Right ventricle myocardium superior (tissue), 1 donor: Measurements from ENCODE around the gene ETV7. TPM values are rescaled to one million over a fixed set of nuclear protein-coding genes. Genes with fewer than 3 reads are reported as not detected.
"Not testable (repeated sequence)": the region's sequence is repeated elsewhere in the genome, so short reads cannot be mapped to it uniquely, and the experiment has no call there.

Experiments
- ATAC-seq: fragments of 200-7000 bp; cut with Tn5 transposase; one replicate; pipeline ENCODE4 v1.9.1; 2020; ENCODE audit warnings: mild to moderate bottlenecking; ENCODE audit not compliant: poor library complexity
- DNase-seq: peaks from one replicate; pipeline ENCODE4 v3.0.0-alpha.2; 2020
- intact Hi-C: fragments of 100-400 bp; cut with DNase I; formaldehyde crosslinking; loops from one replicate; pipeline ENCODE4 v1.11.2; 2022
- total RNA-seq: library from RNA; stranded (reverse); fragmentation: NEBNext Ultra II Directional; extraction: Animal tissue kit (Norgen Biotek cat#: 25700); gene quantifications from one replicate; pipeline ENCODE4 v1.2.1, GENCODE V29; 2021
- donor health status: DM: no; HTN: yes; CAD: no; lungs with severe emphysema.

ETV7 gene
- total RNA-seq, 1 donor from 2014 or later: not detected

GRCh38 chr6:36368921-36369865 lies 18.3 kb downstream of the ETV7 start:
- intact Hi-C loops: no loop called here
- no peak for DNase-seq
- no peak for ATAC-seq

DNA sequence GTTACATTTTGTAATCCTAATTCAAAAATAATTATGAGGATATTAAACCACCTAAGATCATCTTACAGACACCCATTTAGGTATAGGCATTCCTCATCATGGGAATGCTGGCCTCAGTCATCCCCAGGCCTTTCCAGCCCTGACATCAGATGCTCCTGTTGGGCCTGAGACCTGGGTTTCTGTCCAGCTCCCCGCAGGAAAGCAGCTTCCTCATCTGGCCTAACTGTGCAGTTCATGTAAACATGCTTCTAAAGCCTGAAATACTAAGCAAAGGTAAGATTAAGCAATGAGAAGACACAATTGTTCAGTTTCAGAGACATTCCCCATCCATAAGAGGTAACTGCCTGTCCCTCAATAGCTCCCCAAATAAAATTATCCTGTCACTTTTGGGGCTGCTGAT lies 19.0 kb downstream of the ETV7 start:
- no peak for DNase-seq
- ATAC-seq: no peak
- intact Hi-C loops: no loop called here

DNA sequence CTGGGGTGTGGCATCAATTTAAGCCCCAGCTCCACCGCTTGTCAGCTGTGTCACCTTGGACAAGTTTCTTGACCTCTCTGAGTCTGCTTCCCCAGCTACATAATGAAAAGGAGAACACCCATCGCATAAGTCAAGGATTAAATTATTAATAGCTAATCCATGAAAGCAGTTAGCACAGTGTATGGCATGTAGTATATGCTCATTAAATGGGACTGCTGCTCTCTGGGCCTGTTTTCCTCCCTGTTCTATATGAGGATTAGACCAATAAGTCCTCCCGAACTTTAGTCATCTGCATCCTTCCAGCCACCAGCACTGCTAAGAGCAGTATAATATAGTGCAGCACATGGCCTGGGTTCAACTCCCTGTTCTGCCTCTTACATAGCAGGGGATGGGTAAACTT lies 19.7 kb downstream of the ETV7 start:
- intact Hi-C loops: no loop called here
- ATAC-seq: no peak
- no peak for DNase-seq

GRCh38 chr6:36364669-36365479 lies 22.6 kb downstream of the ETV7 start:
- ATAC-seq (no peak), DNase-seq (no peak)
- intact Hi-C loops: loop anchor here (5.0 kb wide), 1 partner anchor 63 kb away; no protein-coding TSS in a partner anchor

DNA sequence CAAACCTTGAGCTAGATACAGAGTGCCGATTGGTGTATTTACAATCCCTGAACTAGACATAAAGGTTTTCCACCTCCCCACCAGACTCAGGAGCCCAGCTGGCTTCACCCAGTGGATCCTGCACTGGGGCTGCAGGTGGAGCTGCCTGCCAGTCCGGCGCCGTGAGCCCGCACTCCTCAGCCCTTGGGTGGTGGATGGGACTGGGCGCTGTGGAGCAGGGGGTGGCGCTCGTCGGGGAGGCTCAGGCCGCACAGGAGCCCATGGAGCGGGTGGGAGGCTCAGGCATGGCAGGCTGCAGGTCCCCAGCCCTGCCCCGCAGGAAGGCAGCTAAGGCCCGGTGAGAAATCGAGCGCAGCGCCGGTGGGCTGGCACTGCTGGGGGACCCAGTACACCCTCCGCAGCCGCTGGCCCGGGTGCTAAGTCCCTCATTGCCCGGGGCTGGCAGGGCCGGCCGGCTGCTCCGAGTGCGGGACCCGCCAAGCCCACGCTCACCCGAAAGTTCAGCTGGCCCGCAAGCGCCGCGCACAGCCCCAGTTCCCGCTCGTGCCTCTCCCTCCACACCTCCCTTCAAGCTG lies 23.3 kb downstream of the ETV7 start:
- intact Hi-C loops: loop anchor here (5.0 kb wide), 1 partner anchor 62 kb away; no protein-coding TSS in a partner anchor
- not testable (repeated sequence) for ATAC-seq, DNase-seq

DNA sequence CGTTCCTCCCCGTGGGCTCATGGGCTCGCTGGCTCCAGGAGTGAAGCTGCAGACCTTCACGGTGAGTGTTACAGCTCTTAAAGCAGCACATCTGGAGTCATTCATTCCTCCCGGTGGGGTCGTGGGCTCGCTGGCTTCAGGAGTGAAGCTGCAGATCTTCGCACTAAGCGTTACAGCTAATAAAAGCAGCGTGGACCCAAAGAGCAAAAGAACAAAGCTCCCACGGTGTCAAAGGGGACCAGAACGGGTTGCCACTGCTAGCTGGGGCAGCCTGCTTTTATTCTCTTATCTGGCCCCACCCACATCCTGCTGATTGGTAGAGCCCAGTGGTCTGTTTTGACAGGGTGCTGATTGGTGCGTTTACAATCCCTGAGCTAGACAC lies 24.1 kb downstream of the ETV7 start:
- intact Hi-C loops: loop anchor here (5.0 kb wide), 1 partner anchor 61 kb away; no protein-coding TSS in a partner anchor
- not testable (repeated sequence) for DNase-seq, ATAC-seq

- DNase-seq (no peak), ATAC-seq (no peak)
- intact Hi-C loops: loop anchor here (5.0 kb wide), 1 partner anchor 60 kb away; no protein-coding TSS in a partner anchor
Observed at GRCh38 chr6:36362551-36363370, 24.7 kb downstream of the ETV7 start.

DNA sequence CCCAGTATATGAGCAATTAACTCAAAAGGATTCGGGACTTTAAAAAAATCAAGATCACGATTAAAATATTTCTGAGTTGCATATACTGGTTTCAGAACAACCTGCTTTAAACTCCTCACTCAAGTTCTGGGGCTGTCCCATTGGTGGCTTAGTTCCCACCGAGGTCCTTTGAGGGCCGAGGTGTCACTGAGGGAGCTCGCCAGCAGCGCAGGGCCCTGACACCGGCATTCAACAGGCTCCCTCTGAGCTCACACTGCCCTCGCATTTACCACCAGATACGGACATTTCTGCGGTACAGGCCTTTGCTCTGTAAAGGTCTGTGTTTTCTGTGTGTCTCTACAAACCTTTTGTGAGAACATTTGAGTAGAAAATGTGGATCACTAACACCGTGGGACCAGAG lies 26.4 kb downstream of the ETV7 start:
- ATAC-seq (no peak), DNase-seq (no peak)
- intact Hi-C loops: loop anchor here (5.0 kb wide), 1 partner anchor 59 kb away; no protein-coding TSS in a partner anchor

GRCh38 chr6:36360241-36361054 lies 27.0 kb downstream of the ETV7 start:
- ATAC-seq (peak; percentile 95), DNase-seq (peak; percentile 88)
- intact Hi-C loops: loop anchor here (5.0 kb wide), 1 partner anchor 58 kb away; no protein-coding TSS in a partner anchor

DNA sequence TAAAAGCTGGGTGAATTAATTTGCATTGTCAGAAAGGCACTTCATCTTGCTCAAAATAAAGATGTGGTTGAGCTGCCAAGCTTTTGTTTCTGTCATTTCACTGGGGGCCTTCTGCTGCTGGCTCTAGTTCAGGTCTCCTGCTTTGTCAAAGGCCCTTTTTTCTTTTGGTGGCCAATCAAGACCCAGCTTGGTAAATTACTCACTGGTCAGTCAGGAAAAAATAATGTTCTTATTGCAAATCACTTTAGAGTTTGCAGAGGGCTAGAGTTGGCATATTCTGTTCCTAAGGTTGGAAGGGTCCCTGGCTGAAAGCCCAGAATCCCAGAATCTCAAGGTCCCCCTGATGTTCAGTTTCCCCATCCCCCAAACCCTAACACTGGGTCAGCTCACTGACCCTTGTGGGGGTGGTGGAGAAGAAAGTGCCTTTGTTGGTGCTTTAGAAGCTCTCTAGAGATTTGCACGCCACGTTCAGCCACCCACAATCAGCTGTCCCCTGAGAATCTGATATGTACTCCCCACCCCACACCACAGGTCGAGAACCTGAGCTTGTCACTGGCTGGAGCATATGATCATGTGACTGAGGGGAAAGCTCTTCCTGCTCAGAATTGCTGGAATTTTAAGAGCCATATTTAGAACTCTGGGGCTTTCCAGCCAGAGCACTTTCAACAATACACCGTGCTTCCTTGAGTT lies 29.1 kb downstream of the ETV7 start:
- intact Hi-C loops: no loop called here
- no peak for DNase-seq
- ATAC-seq: no peak

- intact Hi-C loops: no loop called here
- no peak for DNase-seq
- no peak for ATAC-seq
Observed at GRCh38 chr6:36357872-36358225, 29.6 kb downstream of the ETV7 start.

GRCh38 chr6:36355819-36356218 lies 31.6 kb downstream of the ETV7 start:
- intact Hi-C loops: no loop called here
- ATAC-seq: no peak

GRCh38 chr6:36353411-36353915 lies 34.0 kb downstream of the ETV7 start:
- intact Hi-C loops: no loop called here
- DNase-seq (no peak), ATAC-seq (no peak)

More at GRCh38 chr6:36355819-36356218, 31.6 kb downstream of the ETV7 start:
- DNase-seq: no peak

- ATAC-seq (no peak), DNase-seq (no peak)
- intact Hi-C loops: no loop called here
Observed at GRCh38 chr6:36352477-36353157, 34.9 kb downstream of the ETV7 start.

- intact Hi-C loops: no loop called here
- no peak for ATAC-seq
- DNase-seq: no peak
Observed at GRCh38 chr6:36350681-36351571, 36.5 kb downstream of the ETV7 start.
